ENCODE results near the gene KCND3.

The KCND3 gene

DNA sequence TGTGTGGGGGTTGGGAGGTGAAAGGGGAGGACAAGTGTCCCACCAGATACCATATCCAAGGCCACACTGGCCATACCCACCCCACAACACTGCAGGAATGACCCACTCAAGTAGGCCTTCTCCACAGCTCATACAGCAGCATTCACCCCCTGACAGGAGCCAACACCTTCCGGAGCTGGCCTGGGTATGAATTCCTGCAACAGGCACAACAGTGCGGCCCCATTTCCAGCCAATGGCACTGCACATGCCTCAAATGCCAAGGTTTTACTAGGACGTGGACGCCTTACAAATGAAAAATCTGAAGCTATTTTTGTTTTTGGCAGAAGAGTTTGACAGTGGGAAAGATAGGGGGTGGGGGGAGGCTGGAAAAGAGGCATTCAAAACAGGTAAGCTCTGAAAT is 2.0 kb downstream of the KCND3 start:
- DNase-seq = no peak

DNA sequence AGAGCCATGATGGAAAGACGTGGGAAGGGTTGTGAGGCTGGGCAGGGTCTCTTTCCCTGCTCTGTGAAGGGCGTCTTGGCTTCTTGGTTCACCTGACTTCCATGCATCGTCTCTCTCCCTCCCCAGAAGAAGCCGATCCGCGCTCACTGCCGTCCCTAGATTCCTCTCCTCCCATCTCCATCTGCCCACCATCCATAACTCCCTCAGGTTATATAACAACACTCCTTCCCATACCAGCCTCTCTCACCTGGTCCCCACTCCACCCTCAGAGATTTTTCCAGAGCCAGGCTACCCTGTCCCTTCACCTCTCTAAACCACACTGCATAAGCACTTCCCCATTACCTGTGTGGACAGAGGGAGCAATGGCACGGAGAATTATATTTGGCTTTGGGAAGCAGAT is 6.0 kb downstream of the KCND3 start:
- no peak for DNase-seq

DNA sequence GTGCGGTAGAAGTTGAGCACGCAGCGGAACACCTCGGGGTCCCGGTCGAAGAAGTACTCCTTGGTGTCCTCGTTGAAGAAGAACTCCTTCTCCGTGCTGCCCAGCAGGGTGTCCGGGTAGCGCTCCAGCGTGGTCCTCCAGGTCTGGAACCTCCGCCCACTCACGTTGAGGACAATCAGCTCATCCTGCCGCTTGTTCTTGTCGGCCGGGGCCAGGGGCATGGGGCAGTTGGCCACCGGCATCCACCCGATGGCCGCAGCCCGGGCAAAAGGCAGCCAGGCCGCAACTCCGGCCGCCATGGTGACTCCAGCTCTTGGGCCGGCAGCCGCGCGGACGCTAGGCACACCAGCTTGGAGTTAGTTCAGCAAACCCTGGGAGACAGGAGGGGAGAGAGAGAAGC is 7.0 kb downstream of the KCND3 start:
- no peak for DNase-seq

- DNase-seq = no peak
Measured at GRCh38 chr1:111981871-111982270, 7.6 kb downstream of the KCND3 start.

DNA sequence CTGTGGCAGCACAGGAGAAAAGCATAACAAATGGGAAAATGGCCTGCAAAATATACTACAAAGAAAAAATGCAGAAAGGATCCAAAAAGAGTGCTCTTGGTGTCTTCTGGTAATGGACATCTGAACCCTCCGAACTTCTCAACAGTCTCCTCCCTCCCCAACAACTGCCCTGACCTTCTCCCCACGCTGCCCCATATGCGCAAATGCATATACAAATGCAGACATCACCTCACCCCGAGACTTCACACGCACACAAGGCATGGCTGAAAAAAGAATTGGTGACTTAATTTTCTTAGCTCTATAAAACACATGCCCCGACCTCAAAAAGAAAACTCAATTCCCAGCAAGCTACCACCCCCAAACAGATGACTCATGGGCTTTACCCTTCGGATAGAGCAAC is 8.4 kb downstream of the KCND3 start:
- no peak for DNase-seq

GRCh38 chr1:111980686-111981085 is 8.8 kb downstream of the KCND3 start:
- no peak for DNase-seq

GRCh38 chr1:111978695-111979094 is 10.8 kb downstream of the KCND3 start:
- DNase-seq = no peak

- DNase-seq = no peak
Measured at GRCh38 chr1:111977378-111977777, 12.1 kb downstream of the KCND3 start.

GRCh38 chr1:111976842-111977241 is 12.6 kb downstream of the KCND3 start:
- DNase-seq = no peak

GRCh38 chr1:111976332-111976731 is 13.1 kb downstream of the KCND3 start:
- no peak for DNase-seq

- DNase-seq = no peak
Measured at GRCh38 chr1:111973150-111973790, 16.2 kb downstream of the KCND3 start.

DNA sequence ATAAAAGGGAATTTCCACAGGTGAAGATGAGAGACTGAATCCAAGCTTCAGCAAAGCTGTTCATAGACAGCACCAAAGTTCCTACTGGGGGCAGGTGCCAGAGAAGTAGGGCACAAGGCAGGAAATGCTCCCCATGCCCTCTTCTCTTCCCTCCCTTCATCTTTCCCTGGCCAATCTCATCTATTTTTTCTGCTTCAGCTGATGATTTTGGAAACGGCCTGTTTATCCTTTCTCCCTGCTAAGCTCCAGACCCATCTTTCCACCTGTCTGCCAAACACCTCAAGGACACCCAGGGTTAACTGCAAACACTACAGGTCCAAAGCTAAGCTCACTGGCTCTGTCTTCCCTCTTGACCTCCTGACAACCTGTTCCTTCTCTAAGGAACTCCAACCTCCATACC is 18.1 kb downstream of the KCND3 start:
- no peak for DNase-seq

GRCh38 chr1:111968511-111968910 is 21.0 kb downstream of the KCND3 start:
- DNase-seq = no peak

- DNase-seq = no peak
Measured at GRCh38 chr1:111967886-111968285, 21.6 kb downstream of the KCND3 start.

- no peak for DNase-seq
Measured at GRCh38 chr1:111967067-111967690, 22.3 kb downstream of the KCND3 start.

- DNase-seq = no peak
Measured at GRCh38 chr1:111965781-111966443, 23.6 kb downstream of the KCND3 start.

- no peak for DNase-seq
Measured at GRCh38 chr1:111963985-111964738, 25.3 kb downstream of the KCND3 start.

DNA sequence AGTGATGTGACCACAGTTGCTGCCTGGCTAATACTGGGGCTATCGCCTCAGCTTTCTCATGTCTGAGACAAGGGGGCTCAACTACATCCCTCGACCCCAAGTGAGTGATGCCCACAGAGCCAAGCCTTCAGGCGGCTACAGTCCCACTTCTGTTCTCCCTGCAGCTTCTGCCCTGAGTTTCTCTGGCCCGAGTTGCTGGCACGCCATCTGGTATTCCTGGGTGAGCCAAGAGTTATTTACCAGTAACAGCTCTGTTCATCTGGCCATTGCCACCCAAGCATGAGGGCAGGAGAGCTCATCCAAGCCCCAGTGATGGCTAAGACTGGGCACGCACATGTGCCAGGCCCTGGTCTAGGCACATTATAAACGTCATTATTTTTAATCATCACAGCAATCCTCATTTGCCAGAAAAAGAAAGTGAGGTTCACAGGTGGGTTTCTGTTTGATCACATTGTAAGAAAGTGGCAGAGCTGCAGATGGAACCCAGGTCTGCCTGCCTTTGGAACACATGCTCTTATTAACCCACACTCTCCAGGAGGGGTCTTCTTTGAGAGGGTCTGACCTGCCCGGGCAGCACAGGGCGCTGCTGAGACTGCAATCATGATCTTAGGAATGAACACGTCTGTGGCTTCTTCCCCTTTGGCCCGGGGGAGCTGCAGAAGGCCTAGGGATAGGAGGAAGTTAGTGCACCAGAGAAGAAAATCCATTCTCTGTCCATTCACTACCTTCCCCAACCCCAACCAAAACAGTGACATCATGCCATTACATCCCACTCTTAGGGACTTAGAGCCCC is 27.5 kb downstream of the KCND3 start:
- DNase-seq = no peak

DNA sequence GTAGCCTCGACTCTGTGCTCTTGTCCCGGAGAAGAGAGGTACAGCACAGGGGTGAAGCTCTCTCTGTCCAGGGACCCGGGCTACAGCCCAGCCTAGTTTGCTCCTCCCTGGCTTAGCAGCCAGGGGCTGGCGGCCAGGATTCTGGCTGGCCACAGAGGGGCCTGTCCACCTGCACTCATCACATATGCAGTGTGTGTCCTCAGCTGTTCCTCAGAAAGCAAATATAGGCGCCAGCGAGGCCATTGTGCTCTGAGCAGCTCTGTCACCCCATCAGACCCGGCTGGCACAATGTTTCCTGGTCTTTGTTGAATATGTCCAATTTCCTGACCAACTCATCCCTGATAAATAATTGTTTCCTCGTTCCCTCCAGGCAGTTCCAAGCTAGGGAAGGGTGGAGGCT is 28.5 kb downstream of the KCND3 start:
- DNase-seq = no peak

DNA sequence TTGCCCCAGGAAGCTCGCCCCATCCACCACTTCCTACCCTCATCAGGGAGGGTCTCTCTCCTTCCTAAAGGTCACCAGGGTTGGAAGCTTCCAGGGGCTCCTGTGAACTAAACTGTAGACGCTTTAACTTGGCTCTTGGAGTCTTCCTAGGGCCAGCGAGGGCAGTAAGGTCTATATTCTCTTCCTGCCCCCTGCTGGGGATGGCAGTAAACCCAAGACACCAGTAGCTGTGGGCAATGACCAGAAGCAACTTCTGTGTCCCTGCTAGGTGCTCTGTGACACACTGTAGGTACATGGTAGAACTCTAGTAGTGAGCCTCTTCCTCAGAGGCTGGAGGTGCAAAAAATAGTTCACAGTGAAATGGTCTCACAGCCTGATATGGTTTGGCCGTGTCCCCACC is 30.0 kb downstream of the KCND3 start:
- DNase-seq = no peak

DNA sequence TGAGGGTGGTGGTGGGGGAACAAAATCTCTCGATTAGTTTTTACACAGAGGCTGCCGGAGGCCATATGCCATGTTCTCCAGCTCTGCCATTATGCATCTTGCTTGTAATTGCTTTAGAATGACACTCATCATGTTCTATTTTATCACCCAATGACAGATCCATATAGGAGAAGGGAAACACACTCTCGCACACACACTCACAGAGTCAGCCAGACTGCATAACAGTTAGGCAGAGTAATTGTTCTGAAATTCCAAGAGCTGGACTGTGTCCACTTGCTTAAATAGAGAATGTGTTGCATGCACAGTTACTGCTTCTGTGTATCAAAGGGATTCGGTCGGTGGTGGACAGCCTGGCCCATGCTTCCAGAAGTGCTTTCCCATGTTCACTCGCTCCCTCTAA is 30.6 kb downstream of the KCND3 start:
- DNase-seq = no peak

GRCh38 chr1:111958075-111958474 is 31.4 kb downstream of the KCND3 start:
- DNase-seq = no peak
